HepG2 (cell line): Measurements from ENCODE around the gene FOXA3. TPM values are rescaled to one million over a fixed set of nuclear protein-coding genes. Genes with fewer than 3 reads are reported as not detected.

ENCODE experiments used
- ARHGAP35 ChIP-seq: sonication (generic); formaldehyde crosslinking; IDR thresholded peaks from 2 replicates; pipeline ENCODE4 v1.9.0; 2022; ENCODE audit warnings: mild to moderate bottlenecking, inconsistent platforms, moderate library complexity, missing genetic modification reagents, borderline replicate concordance
- DNMT1 ChIP-seq: sonication (generic); formaldehyde crosslinking; IDR thresholded peaks from 2 replicates; pipeline ENCODE4 v1.5.1; 2020; ENCODE audit warnings: mild to moderate bottlenecking, missing genetic modification reagents
- GABPB1 ChIP-seq: IDR thresholded peaks from 2 replicates; pipeline ENCODE4 v1.6.1; 2016; ENCODE audit warnings: mild to moderate bottlenecking, missing genetic modification reagents, moderate library complexity, missing compliant biosample characterization
- GFI1 ChIP-seq: sonication (generic); formaldehyde crosslinking; IDR thresholded peaks from 2 replicates; pipeline ENCODE4 v1.5.0; 2020; ENCODE audit warnings: missing genetic modification reagents, mild to moderate bottlenecking, borderline replicate concordance
- MAZ ChIP-seq, 2 experiments: sonication (generic) in 1 of 2; formaldehyde crosslinking in 1 of 2; IDR thresholded peaks; 2 replicates each; pipeline versions ENCODE4 v1.5.0 to v1.6.1; 2012 to 2020; ENCODE audit warnings: low read depth in 2 of 2, mild to moderate bottlenecking in 2 of 2, borderline replicate concordance in 1 of 2, improper control_type of control experiment in 1 of 2, low read length in 1 of 2, missing genetic modification reagents in 1 of 2, moderate library complexity in 1 of 2
- MED1 ChIP-seq: sonication (generic); formaldehyde crosslinking; IDR thresholded peaks from 2 replicates; pipeline ENCODE4 v1.4.0; 2020; ENCODE audit warnings: missing genetic modification reagents
- MTF2 ChIP-seq: sonication (generic); formaldehyde crosslinking; IDR thresholded peaks from 2 replicates; pipeline ENCODE4 v1.5.0; 2020; ENCODE audit warnings: missing genetic modification reagents, borderline replicate concordance
- SMYD3 ChIP-seq: sonication (generic); formaldehyde crosslinking; IDR thresholded peaks from 2 replicates; pipeline ENCODE4 v1.8.1; 2023; ENCODE audit warnings: mild to moderate bottlenecking, missing genetic modification reagents
- SP1 ChIP-seq, 2 experiments: fragments of 450-650 bp in 1 of 2; sonication (generic) in 1 of 2; formaldehyde crosslinking in 1 of 2; IDR thresholded peaks; 2 replicates each; pipeline versions ENCODE4 v1.4.0 to v1.6.1; 2016 to 2020; ENCODE audit warnings: missing genetic modification reagents in 1 of 2
- TBP ChIP-seq: sonication (generic); formaldehyde crosslinking; IDR thresholded peaks from 2 replicates; pipeline ENCODE4 v1.5.0; 2020; ENCODE audit warnings: missing genetic modification reagents
- ZC3H4 ChIP-seq: sonication (generic); formaldehyde crosslinking; IDR thresholded peaks from 2 replicates; pipeline ENCODE4 v1.4.0; 2020; ENCODE audit warnings: missing genetic modification reagents, borderline replicate concordance
- ZFP36L2 ChIP-seq: sonication (generic); formaldehyde crosslinking; IDR thresholded peaks from 2 replicates; pipeline ENCODE4 v1.4.0; 2020; ENCODE audit warnings: missing genetic modification reagents
- ZNF569 ChIP-seq: sonication (generic); formaldehyde crosslinking; IDR thresholded peaks from 2 replicates; pipeline ENCODE4 v1.5.0; 2020; ENCODE audit warnings: mild to moderate bottlenecking, missing genetic modification reagents, moderate library complexity, borderline replicate concordance
- ZNF781 ChIP-seq: sonication (generic); formaldehyde crosslinking; IDR thresholded peaks from 2 replicates; pipeline ENCODE4 v1.5.1; 2020; ENCODE audit warnings: borderline replicate concordance, mild to moderate bottlenecking, missing genetic modification reagents; ENCODE audit errors: not compliant biosample characterization
- polyA plus RNA-seq, 8 experiments: library from polyadenylated mRNA; depleted of rRNA in 3 of 8; stranded (reverse) in 7 of 8; unstranded in 1 of 8; fragments of >200 nt; fragmentation: Illumina TruSeq in 4 of 8; extraction: Trizol in 4 of 8; gene quantifications; 2 replicates each; pipeline versions ENCODE4 v1.2.1 to v1.2.3, GENCODE V29; 2011 to 2016; ENCODE audit warnings: low read depth in 4 of 8, missing spikeins in 1 of 8, mixed read lengths in 1 of 8; ENCODE audit not compliant: insufficient read depth in 1 of 8
- total RNA-seq, 5 experiments: library from RNA; depleted of rRNA; stranded (reverse); fragments of >200 nt; fragmentation: Illumina TruSeq; extraction: Trizol; gene quantifications; 2 replicates each; pipeline ENCODE4 v1.2.3, GENCODE V29; 2016; ENCODE audit warnings: low read depth in 1 of 5
- TF ChIP-seq, protein P1 (sequence below): sonication (generic); formaldehyde crosslinking; IDR thresholded peaks from 2 replicates; pipeline ENCODE4 v1.9.0; 2021; ENCODE audit warnings: mild to moderate bottlenecking, missing genetic modification reagents
- TF ChIP-seq, protein P2 (sequence below): sonication (generic); formaldehyde crosslinking; IDR thresholded peaks from 2 replicates; pipeline ENCODE4 v1.4.0; 2020; ENCODE audit warnings: missing genetic modification reagents
- TF ChIP-seq, protein P3 (sequence below): sonication (generic); formaldehyde crosslinking; IDR thresholded peaks from 2 replicates; pipeline ENCODE4 v1.4.0; 2020; ENCODE audit warnings: missing genetic modification reagents

FOXA3 gene
- total and polyA plus RNA-seq, 2 of the 13 experiments (the other 11 are each of a cell fraction or from before 2014, with no cell fraction given) = 29.8 to 47.6 TPM

DNA sequence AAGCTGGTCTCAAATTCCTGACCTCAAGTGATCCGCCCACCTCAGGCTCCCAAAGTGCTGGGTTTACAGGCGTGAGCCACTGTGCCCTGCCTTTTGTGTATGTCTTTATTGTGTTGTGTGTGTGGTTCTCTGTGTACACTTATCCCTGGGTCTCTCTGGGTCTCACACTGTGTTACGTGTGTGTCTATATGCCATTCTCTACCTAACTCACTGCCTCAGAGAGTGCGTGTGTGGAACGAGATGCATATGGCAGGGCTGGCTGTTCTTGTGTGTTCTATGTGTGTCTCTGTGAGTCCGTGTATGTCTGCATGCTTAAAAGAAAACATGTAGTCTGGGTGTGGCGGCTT is 10.5 kb downstream of the FOXA3 start (continued):
- TF ChIP-seq SMYD3 (CRISPR knock-in tag) (no peak), MTF2 (no peak), SP1 (IDR thresholded peaks at IDR 0.05) (no peak), SP1 (CRISPR knock-in tag; IDR thresholded peaks at IDR 0.05) (no peak), ZNF569 (no peak), ARHGAP35 (CRISPR knock-in tag) (no peak), ZC3H4 (CRISPR knock-in tag) (peak; percentile 72; the same call in 1 of the 2 replicates), MED1 (CRISPR knock-in tag) (peak; percentile 54; the same call in 1 of the 2 replicates), MAZ (IDR thresholded peaks at IDR 0.05; ENCODE audit: borderline replicate concordance, low read depth, low read length) (no peak), MAZ (CRISPR knock-in tag; IDR thresholded peaks at IDR 0.05; ENCODE audit: low read depth) (no peak; the same call in 1 of the 2 replicates), ZFP36L2 (no peak), GFI1 (CRISPR knock-in tag) (no peak), GABPB1 (CRISPR knock-in tag) (no peak), DNMT1 (CRISPR knock-in tag) (no peak), TBP (CRISPR knock-in tag) (no peak), ZNF781 (no peak)
- TF ChIP-seq, protein P1, sequence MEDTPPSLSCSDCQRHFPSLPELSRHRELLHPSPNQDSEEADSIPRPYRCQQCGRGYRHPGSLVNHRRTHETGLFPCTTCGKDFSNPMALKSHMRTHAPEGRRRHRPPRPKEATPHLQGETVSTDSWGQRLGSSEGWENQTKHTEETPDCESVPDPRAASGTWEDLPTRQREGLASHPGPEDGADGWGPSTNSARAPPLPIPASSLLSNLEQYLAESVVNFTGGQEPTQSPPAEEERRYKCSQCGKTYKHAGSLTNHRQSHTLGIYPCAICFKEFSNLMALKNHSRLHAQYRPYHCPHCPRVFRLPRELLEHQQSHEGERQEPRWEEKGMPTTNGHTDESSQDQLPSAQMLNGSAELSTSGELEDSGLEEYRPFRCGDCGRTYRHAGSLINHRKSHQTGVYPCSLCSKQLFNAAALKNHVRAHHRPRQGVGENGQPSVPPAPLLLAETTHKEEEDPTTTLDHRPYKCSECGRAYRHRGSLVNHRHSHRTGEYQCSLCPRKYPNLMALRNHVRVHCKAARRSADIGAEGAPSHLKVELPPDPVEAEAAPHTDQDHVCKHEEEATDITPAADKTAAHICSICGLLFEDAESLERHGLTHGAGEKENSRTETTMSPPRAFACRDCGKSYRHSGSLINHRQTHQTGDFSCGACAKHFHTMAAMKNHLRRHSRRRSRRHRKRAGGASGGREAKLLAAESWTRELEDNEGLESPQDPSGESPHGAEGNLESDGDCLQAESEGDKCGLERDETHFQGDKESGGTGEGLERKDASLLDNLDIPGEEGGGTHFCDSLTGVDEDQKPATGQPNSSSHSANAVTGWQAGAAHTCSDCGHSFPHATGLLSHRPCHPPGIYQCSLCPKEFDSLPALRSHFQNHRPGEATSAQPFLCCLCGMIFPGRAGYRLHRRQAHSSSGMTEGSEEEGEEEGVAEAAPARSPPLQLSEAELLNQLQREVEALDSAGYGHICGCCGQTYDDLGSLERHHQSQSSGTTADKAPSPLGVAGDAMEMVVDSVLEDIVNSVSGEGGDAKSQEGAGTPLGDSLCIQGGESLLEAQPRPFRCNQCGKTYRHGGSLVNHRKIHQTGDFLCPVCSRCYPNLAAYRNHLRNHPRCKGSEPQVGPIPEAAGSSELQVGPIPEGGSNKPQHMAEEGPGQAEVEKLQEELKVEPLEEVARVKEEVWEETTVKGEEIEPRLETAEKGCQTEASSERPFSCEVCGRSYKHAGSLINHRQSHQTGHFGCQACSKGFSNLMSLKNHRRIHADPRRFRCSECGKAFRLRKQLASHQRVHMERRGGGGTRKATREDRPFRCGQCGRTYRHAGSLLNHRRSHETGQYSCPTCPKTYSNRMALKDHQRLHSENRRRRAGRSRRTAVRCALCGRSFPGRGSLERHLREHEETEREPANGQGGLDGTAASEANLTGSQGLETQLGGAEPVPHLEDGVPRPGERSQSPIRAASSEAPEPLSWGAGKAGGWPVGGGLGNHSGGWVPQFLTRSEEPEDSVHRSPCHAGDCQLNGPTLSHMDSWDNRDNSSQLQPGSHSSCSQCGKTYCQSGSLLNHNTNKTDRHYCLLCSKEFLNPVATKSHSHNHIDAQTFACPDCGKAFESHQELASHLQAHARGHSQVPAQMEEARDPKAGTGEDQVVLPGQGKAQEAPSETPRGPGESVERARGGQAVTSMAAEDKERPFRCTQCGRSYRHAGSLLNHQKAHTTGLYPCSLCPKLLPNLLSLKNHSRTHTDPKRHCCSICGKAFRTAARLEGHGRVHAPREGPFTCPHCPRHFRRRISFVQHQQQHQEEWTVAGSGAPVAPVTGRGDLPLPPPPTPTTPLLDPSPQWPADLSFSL (CRISPR knock-in tag) = peak; percentile 95
- TF ChIP-seq, protein P2, sequence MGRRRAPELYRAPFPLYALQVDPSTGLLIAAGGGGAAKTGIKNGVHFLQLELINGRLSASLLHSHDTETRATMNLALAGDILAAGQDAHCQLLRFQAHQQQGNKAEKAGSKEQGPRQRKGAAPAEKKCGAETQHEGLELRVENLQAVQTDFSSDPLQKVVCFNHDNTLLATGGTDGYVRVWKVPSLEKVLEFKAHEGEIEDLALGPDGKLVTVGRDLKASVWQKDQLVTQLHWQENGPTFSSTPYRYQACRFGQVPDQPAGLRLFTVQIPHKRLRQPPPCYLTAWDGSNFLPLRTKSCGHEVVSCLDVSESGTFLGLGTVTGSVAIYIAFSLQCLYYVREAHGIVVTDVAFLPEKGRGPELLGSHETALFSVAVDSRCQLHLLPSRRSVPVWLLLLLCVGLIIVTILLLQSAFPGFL (CRISPR knock-in tag) = no peak
- TF ChIP-seq, protein P3, sequence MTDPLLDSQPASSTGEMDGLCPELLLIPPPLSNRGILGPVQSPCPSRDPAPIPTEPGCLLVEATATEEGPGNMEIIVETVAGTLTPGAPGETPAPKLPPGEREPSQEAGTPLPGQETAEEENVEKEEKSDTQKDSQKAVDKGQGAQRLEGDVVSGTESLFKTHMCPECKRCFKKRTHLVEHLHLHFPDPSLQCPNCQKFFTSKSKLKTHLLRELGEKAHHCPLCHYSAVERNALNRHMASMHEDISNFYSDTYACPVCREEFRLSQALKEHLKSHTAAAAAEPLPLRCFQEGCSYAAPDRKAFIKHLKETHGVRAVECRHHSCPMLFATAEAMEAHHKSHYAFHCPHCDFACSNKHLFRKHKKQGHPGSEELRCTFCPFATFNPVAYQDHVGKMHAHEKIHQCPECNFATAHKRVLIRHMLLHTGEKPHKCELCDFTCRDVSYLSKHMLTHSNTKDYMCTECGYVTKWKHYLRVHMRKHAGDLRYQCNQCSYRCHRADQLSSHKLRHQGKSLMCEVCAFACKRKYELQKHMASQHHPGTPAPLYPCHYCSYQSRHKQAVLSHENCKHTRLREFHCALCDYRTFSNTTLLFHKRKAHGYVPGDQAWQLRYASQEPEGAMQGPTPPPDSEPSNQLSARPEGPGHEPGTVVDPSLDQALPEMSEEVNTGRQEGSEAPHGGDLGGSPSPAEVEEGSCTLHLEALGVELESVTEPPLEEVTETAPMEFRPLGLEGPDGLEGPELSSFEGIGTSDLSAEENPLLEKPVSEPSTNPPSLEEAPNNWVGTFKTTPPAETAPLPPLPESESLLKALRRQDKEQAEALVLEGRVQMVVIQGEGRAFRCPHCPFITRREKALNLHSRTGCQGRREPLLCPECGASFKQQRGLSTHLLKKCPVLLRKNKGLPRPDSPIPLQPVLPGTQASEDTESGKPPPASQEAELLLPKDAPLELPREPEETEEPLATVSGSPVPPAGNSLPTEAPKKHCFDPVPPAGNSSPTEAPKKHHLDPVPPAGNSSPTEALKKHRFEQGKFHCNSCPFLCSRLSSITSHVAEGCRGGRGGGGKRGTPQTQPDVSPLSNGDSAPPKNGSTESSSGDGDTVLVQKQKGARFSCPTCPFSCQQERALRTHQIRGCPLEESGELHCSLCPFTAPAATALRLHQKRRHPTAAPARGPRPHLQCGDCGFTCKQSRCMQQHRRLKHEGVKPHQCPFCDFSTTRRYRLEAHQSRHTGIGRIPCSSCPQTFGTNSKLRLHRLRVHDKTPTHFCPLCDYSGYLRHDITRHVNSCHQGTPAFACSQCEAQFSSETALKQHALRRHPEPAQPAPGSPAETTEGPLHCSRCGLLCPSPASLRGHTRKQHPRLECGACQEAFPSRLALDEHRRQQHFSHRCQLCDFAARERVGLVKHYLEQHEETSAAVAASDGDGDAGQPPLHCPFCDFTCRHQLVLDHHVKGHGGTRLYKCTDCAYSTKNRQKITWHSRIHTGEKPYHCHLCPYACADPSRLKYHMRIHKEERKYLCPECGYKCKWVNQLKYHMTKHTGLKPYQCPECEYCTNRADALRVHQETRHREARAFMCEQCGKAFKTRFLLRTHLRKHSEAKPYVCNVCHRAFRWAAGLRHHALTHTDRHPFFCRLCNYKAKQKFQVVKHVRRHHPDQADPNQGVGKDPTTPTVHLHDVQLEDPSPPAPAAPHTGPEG (CRISPR knock-in tag) = no peak
